MV-4-11 (cell line): ENCODE results near the gene GLI3.
"Not testable (repeated sequence)": the region's sequence is repeated elsewhere in the genome, so short reads cannot be mapped to it uniquely, and the experiment has no call there.

Experiments
- DNase-seq: peaks from one replicate; lab custom pipeline; 2025; lab: John Stamatoyannopoulos, UW

Gene GLI3

DNA sequence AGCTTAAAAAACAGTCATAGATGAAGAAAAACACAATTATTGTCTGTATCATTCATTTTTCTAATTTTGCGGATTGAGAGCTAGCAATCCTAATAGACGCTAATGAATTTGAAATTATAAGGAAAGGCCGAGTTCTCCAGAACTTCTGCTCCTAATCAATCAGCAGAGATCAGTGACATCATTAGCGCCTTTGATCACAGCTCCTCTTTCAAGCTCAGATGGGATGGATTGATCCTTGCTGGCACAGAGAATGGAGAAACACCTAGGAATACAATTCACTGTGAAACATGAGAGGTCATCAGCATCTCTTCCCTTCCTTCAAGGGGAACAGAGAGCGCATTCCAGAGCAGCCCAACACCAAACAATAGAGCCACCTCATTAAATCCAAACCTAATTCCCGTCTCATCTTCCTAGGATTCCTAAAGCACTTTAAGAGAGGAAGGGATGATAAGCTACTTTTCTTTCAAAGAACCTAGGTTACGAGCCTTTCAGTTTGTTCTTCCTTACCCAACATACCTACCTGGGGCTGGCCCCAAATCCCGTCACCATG is 24.4 kb downstream of the GLI3 start:
- DNase-seq = no peak

DNA sequence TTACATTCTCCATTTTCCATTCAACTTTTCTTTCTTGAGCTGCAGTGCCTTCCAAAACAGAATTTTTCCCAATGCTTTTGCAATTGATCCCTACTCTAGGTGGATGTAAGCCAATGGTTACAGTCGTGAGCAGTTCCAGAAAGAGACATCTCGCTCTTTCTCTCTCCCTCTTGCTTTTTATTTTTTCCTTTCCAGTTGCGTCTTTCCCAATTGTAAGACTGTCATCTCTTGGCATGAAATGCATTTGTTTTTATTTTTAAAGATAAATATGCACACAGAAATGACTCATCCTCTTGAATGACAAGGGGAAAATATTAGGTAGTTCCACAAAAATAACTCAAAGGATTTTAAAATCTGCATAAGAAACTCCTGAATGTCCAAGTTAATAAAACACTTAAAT is 25.1 kb downstream of the GLI3 start:
- no peak for DNase-seq

DNA sequence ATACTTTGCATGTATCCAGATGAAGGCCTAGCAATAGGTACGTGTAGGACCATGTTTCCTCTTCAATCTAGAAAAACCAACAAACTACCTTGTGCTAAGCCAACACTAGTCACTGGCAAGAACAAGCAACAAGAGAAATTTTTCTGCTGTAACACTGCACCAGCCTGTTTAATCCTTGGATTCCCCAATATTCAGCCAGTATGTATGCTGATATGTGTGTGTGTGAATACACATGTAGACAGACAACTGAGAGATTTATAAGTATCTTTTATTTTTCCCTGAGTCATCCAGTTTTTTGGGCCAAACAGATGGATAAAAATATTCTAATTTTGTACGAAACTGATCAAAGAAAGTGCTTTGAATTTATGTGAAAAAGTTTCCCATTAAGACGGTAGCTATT is 26.2 kb downstream of the GLI3 start:
- DNase-seq = no peak

DNA sequence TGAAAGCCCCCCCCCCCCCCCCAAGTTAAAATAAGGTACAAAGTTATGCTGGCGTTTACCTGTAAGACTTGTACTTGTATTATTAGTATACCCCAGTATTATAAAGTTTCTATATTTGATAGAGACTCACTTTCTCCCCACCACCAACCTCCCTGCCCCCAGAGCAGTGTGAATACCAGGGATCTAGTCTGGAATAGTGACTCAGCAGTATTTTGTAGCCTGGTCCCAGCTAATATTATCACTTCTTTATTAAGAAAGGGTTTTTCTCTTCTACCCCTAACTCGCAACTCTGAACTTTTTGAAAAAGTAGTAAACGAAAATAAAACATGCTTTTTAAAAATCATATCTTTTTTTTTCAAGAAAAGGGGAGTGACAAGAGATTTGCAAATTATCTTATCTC is 26.7 kb downstream of the GLI3 start:
- DNase-seq = no peak

DNA sequence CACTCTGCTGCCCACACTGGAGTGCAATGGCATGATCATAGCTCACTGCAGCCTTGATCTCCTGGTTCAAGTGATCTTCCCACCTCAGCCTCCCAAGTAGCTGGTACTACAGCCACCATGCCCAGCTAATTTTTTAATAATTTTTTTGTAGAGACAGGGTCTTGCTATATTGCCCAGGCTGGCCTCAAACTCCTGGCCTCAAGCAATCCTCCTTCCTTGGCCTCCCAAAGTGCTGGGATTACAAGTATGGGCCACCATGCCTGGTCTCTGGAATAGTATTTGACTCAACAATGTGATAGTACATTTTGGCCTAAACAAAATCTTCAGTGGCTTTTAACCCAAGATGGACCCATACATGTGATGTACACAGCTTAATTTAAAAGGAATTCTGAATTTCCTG is 27.9 kb downstream of the GLI3 start:
- DNase-seq = not testable (repeated sequence)

DNA sequence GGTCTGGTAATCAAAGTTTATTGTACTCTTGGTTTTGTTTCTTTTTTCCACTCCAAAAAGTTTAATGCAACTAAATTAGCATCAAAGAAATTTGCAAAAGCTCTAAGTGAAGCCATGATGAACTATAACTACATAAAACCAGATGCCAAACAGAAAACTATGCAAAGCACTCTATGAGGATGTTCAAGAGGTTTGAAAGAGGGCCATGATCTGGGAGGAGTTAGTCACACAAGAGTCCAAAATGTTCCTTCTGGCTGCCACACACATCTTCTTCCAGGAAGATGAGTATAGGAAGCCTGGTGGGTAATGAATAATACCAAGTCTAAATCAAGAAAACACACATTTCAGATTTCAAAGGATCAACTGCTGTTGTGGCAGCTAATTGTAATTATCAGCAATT is 28.4 kb downstream of the GLI3 start:
- no peak for DNase-seq

DNA sequence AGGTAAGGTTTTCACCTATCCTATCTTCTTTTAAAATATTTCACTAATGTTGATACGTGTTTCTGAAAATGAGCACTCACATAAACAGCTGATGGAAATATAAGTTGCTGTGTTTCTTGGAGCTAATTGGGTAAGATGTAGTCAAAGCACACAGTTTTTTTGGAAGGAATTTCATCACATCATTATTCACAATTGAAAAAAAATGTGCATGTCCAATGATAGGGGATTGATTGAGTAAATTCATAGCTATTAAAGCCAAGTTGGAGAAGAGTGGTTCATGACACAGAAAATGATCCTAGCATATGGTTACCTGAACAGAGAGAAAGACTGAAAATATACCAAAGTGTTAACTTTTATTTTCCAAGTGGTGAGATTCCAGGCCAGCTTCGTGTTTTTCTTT is 29.6 kb downstream of the GLI3 start:
- DNase-seq = no peak

DNA sequence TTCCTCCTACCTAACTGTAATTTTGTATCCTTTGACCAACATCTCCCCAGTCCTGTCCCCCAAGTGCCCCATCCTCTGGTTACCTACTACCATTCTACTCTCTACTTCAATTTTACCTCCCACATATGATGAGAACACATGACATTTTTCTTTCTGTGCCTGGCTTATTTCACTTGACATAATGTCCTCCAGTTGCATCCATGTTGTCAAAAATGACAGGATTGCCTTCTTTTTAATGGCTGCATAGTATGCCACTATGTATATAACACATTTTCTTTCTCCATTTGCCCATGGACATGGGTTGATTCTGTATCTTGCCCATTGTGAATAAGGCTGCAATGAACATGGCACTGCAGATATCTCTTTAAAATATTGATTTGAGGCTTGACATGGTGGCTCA is 33.7 kb downstream of the GLI3 start:
- DNase-seq = no peak

DNA sequence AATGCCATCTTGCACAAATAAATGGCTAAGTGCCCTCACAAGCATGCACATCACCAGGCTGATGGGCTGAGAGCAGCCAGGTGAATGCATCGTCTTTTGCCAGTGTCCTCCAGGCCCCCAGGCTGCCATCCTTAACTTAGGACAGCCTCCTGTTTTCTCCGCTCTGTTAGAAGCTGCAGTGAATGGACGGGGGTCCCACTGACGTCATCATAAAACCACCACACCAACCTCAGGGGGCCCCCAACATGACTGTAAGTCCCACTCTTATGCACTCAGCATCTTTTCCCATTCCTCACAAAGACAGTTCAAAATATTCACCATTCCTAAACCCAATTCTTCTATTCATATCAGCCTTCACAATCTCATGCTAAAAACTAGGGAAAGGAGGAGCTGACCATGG is 34.4 kb downstream of the GLI3 start:
- DNase-seq = no peak

DNA sequence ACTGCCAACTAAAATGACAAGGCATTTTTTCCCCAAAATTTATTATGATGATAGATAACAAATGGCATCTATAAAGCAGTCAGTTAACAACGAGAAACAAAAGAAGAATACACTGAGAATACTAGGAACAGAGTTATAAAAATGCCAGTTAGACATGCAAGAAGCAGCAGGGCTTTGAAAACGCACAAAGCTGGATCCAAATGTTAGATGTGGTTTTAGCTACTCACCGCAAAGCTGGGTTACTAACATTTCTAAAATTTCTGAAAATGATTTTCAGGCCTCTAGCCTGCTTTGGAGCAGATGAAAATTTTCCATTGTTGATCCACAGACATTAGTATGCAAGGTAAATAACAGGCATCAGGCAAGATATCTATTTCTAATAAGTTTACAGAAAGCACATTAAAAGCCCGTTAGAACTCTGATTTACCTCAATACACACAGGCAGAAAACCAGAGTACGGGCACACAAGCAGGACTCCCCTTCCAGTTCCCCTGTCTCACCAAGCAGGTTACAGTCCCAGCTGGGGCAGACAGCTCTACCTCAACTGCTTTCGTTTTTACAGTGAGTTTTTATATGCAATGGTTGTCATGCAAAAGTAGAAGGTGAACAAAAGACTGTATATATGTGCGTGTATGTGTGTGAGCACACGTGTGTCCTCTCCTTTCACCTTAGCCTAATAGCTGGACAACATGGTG is 37.9 kb downstream of the GLI3 start:
- DNase-seq = no peak

DNA sequence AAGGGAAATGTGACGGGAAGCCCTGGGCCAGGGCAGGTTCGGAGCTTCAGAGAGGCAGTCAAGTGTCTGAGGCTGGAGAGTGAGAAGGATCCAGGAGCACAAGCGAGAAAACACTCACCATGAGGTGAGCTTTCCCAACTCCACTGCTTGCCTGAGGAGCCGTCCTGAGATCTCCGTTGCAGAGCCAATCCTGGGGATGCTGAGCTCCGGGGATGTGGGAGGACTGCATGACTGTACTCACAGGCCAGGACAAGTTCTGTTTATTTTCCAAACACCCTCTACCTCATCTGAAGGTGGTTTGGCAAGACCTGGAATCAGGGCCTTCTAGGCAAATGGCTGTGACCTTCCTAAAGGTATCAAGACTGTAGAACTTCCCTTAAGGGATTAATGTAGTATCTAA is 38.7 kb downstream of the GLI3 start:
- no peak for DNase-seq

DNA sequence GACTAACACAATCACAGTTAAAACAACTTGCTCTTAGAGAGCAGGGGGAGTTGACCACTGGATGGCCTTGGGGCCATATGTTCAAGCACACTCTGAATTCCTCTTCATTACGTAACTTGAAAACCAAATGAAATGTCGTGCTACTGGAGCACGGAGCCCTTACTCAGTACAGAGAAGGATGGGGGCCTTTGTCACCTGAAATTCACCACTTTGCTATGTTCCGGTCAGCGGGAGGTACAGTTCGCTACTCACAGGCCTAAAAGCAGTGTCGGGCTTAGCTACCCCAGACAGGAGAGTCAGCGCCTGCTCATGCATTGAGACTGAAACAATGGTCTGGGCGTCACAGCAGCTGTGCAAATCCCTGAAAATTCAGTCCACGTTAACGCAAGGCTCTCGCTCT is 39.6 kb downstream of the GLI3 start:
- DNase-seq = no peak

DNA sequence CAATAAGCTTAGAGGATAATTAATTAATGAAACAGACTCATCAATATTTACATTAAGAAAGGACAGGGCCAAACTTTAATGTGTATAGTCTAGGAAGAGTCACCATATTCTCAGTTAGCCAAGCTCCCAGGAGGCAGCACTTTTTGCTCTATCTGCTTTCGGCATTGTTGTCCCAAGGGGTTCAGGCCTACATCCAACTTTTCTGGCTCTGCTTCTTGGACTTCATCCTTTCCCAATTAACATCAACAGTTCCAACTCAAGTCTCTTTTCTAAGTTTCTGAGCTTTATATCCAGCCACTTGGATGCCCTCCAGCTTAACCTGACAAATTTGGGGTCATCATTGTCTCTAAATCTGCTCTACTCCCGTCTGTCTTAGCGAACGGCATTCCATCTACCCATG is 42.8 kb downstream of the GLI3 start:
- no peak for DNase-seq

DNA sequence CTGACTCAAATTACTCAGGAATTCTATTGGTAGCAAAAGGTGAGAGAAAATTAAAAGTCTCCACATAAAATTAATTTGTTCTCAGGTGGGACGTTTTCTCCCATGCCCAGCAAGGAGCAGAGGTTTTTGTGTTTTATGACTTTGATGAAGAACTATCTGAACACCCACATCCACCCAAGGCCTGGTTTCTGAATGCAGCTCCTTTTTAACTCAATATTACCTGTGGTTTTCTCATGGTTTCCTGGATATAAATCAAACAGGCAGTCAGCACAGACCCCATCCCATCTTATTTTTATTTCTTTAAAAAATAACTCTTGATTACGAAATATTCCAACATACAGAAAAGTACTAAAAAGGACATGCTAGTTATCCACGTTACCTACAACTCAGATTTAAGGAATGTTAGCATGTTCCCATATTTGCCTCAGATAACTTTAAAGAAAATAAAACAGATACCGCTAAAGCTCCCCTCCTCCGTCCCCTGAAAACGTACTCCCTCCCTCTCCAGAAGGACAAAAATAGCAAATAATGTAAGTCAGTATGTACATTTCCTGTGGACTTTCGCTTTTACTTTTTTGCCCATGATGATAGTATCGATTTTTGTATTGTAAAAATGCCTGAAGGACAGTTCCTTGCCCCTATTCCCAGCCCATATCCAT is 43.4 kb downstream of the GLI3 start:
- no peak for DNase-seq

DNA sequence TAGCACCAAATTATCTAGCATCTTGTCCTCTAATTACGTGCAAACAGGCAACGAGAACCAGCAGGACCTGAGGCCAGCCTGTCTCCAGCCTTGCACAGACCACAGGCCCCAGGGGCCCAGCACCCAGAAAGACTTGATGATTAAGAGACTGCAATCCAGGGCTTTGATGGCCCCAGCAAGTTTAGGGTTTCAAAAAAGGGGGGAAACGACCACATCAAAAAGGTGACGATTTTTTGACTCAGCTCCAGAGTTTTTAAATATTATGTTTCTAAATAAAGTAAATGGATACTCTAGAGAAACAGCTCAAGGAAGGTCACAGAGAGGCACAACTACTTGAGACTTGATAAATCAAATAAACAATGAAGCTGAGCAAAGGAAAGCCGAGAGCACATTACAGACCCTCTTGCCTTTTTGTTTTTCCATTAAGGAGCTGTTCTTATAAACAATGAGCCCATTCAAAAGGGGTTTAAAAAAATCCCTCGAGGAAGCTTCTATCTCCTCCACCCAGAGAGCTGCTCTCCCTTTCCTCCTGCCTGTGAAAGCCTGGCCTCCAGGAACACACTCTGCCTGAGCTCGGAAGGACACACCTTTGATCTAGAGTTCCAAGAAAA is 44.1 kb downstream of the GLI3 start:
- DNase-seq = no peak

DNA sequence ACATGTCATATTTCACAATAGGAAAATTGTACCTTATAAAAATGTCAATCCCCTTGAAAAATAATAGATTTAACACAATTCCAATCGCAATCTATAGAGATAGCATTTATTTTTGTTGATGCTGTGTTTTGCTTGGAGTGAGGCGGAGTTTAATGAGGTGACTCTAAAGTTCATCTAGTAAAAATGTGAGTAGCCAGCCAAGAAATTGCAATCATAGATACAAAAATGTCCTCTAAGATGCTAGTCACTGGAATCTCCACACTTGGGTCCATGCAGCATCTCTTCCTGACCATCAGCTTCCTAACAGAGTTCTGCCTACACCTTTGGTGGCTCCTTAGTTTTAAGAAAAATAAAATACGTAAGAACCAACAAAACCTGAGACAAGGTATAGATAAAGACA is 44.9 kb downstream of the GLI3 start:
- no peak for DNase-seq

DNA sequence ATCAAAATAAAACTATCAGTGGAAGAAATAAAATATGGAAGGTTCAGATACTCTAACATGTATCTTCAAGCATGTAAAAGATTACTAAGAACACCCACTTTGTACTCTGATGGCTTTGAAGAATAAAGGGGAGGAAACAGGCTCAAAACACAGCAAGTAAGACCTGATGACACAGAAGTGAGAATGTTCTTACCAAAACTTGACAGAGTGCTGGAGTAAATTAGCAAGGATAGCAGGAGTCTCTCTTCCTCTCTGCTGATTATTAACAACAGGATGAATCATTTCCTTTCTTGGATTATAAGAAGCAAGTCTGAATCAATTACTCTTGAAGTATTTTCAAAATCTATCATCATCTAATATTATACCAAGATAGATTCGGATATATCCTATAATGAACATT is 47.5 kb downstream of the GLI3 start:
- no peak for DNase-seq

DNA sequence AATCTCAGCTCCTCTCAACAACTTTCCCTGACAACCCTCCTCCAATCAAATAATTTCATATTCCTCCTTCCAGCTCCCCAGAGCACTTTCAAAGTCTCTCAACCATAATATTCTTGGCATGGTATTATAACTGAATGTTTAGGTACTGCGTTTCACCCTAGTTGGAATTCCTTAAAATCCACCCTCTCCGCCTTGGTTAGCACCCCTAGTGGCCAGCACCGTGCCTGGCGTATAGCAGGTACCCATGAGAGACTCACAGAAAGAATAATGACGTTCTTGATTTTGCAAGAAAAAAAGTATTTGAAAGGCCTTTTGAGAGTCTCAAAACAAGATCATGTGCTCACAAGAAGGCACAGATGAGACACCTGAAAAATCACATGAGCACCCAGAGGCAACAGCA is 50.9 kb downstream of the GLI3 start:
- no peak for DNase-seq

DNA sequence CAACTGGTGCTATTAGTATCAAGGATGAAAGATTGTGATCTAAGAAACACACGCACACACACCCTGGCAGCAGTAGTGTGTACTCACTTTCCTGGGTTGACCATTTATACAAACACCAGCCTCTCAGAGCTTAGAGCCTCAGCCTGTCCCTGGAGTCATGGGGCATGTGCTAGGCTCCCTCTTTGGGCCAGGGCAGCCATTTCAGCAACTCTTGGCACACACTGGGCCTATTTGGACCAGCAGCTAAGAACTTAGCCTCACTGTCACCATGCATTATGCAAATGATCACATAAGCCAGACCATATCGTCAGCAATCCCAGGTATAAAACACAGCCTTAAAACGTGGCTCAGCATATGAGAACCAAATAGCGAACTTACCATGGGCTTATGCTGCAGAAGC is 51.3 kb downstream of the GLI3 start:
- no peak for DNase-seq

DNA sequence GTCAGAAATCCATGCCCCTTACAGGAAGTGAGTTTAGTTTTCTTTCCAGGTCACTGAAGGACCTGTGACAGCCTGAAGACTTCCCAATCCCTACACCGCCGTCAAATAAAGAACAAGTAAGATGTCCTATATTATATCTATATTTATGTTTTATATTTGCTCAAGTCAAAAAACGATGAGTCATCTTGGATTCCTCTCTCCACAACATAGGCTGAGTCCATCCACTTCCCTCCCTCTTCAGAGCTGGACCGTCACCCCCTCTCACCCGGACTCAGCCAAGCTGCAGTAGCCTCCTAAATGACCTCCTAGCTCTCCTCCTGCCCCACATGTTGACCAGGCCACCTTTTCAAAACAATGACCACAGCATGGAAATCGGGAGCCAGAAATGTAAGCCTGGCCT is 53.5 kb downstream of the GLI3 start:
- DNase-seq = no peak

DNA sequence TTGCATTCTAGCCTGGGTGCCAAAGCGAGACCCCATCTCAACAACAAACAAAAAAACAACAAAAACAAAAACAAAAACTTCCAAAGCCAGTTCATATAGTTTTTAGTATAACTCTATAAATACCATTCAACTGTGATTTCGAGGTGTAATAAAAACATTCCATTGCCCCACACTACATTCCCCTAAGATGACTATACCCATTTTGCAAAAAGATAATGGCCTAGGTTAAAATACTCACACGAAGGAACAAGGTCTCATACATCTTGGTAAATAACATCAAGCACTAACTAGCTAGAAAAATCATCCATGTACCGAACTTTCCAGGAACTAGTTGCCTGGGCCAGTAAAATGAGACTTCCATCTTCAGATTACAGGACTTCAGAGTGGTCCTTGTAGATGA is 55.4 kb downstream of the GLI3 start:
- DNase-seq = no peak

DNA sequence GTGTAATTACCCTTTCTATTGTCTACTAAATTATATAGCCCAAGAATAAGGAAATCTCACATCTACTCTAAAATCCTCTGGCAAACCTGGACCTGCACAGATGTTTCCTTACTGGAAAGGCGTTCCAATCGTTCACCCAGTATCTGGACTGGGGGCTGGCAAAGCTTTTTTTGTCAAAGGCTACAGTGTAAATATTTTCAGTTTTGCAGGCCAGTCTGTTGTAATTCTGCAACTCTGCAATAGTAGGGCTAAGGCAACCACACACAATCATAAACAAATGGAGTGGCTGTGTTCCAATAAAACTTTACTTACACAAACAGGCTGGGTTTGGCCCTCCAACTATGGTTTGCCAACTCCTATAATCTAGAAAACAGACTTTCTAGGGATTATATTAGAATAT is 56.2 kb downstream of the GLI3 start:
- DNase-seq = no peak

DNA sequence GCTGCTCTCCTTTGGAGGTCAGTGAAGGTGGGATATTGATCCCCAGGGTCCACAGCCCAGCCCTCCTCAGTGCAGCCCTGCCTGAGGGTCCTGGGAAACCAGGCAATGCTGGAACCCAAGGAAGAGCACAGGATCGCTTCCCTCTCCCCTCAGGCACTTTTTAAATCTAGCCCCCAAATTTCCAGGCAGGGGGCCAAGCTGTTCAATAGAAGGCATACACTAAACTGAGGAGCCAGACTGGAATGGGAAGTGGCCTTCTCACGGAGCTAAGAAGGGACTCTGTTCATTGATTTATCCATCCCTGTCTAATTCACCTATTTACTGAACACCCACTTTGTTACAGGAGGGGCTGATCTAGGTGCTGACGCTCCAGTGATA is 60.3 kb downstream of the GLI3 start:
- no peak for DNase-seq
